PC-9 (cell line): ENCODE data around the gene MBNL1.

Source experiments
- EZH2 ChIP-seq: fragments of 200-600 bp; sonication (generic); IDR thresholded peaks from 2 replicates; pipeline ENCODE4 v1.8.0; 2017; ENCODE audit warnings: antibody characterized with exemption, low read depth
- TF ChIP-seq, protein P1 (sequence below): fragments of 200-600 bp; sonication (generic); conservative IDR thresholded peaks from 2 replicates; pipeline ENCODE4 v1.6.1; 2017; ENCODE audit warnings: mixed run types, antibody characterized with exemption, mild to moderate bottlenecking, moderate library complexity

GRCh38 chr3:152385761-152386160, 117.0 kb downstream of the MBNL1 start:
- TF ChIP-seq EZH2: no peak
- TF ChIP-seq, protein P1, sequence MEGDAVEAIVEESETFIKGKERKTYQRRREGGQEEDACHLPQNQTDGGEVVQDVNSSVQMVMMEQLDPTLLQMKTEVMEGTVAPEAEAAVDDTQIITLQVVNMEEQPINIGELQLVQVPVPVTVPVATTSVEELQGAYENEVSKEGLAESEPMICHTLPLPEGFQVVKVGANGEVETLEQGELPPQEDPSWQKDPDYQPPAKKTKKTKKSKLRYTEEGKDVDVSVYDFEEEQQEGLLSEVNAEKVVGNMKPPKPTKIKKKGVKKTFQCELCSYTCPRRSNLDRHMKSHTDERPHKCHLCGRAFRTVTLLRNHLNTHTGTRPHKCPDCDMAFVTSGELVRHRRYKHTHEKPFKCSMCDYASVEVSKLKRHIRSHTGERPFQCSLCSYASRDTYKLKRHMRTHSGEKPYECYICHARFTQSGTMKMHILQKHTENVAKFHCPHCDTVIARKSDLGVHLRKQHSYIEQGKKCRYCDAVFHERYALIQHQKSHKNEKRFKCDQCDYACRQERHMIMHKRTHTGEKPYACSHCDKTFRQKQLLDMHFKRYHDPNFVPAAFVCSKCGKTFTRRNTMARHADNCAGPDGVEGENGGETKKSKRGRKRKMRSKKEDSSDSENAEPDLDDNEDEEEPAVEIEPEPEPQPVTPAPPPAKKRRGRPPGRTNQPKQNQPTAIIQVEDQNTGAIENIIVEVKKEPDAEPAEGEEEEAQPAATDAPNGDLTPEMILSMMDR: no peak
